LNCaP clone FGC (cell line): ENCODE results near the gene OBI1.

Experiments used
- DNase-seq: peaks from one replicate; pipeline ENCODE4 v3.0.0-alpha.2; 2011; ENCODE audit warnings: low read depth
- H3K4me3 ChIP-seq: 2 replicates; pipeline ENCODE4 v1.5.1; 2011; ENCODE audit warnings: mild to moderate bottlenecking, low read depth, low read length, control low read depth
- TF ChIP-seq, protein P1 (sequence below): IDR thresholded peaks from 2 replicates; pipeline ENCODE4 v1.5.1; 2012; ENCODE audit warnings: mild to moderate bottlenecking; ENCODE audit not compliant: control insufficient read depth, insufficient read depth; ENCODE audit errors: extremely low read depth

OBI1 gene

GRCh38 chr13:78596399-78596735 lies 62.6 kb downstream of the OBI1 start:
- TF ChIP-seq, protein P1, sequence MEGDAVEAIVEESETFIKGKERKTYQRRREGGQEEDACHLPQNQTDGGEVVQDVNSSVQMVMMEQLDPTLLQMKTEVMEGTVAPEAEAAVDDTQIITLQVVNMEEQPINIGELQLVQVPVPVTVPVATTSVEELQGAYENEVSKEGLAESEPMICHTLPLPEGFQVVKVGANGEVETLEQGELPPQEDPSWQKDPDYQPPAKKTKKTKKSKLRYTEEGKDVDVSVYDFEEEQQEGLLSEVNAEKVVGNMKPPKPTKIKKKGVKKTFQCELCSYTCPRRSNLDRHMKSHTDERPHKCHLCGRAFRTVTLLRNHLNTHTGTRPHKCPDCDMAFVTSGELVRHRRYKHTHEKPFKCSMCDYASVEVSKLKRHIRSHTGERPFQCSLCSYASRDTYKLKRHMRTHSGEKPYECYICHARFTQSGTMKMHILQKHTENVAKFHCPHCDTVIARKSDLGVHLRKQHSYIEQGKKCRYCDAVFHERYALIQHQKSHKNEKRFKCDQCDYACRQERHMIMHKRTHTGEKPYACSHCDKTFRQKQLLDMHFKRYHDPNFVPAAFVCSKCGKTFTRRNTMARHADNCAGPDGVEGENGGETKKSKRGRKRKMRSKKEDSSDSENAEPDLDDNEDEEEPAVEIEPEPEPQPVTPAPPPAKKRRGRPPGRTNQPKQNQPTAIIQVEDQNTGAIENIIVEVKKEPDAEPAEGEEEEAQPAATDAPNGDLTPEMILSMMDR: no peak
- no peak overlapping the region for H3K4me3 ChIP-seq
- DNase-seq: no peak

GRCh38 chr13:78595495-78596398 lies 63.2 kb downstream of the OBI1 start:
- TF ChIP-seq, protein P1: no peak
- DNase-seq: no peak
- H3K4me3 ChIP-seq: no peak overlapping the region

GRCh38 chr13:78594456-78594975 lies 64.4 kb downstream of the OBI1 start:
- TF ChIP-seq, protein P1: no peak
- DNase-seq: no peak
- H3K4me3 ChIP-seq: no peak overlapping the region

DNA sequence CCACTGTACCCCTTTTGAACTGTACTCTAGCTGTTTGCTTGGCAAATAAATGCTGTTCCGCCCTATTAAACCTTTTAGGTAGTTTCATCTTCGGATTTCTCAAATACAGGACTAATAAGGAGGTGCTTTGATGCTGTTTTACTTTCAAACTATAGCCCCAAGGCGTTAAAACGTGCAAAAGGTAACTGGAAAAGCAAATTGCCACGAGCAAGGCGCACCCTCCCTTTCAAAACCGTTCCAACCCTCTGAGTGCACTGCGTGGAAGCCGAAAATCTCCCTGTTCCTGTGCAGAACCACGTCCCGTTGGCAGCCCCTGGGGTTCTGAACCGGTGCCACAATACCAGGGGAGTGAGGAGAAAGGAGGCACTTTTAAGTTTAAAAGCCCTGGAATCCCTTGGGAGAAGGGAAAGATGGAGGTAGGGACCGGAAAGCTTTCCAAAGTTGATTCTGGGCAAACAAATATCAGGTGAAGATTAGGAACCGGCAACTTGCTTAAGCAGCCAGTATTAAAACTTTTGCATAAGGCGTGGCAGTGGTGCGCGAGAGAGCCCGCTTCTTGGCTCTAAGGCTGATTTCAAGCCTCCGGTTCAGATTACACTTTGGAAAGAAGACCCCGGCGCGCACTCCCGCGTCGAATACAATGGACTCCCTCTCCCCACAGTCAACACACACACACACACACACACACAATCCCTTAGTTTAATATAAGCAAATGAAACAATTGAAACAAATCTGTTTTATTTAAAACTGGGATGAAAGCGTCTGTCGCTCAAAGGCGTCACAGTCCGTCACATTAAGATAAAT lies 65.1 kb downstream of the OBI1 start:
- TF ChIP-seq, protein P1: no peak
- no peak for DNase-seq
- no peak overlapping the region for H3K4me3 ChIP-seq

DNA sequence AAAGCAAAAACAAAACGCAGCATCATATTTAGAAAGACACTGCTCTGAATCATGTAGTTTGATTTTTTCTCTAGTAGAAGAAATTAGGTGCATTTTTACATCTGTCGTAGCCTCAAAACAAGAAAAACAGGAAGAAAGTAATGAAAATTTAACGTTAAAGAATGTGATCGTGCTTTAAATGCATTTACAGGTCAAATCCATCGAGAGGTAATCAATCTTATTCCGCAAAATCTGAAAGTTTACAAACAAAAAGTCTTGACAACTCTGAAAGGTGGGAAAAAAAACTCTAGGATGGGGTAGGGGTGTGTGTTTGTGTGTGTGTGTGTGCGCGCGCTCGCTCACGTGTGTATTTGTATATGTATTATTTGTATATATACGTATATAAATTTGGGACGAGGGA lies 65.8 kb downstream of the OBI1 start:
- DNase-seq: no peak
- TF ChIP-seq, protein P1: no peak
- no peak overlapping the region for H3K4me3 ChIP-seq

- no peak for DNase-seq
- TF ChIP-seq, protein P1: no peak
Observed at GRCh38 chr13:78592584-78592983, 66.4 kb downstream of the OBI1 start.

More at GRCh38 chr13:78592584-78592983, 66.4 kb downstream of the OBI1 start:
- no peak overlapping the region for H3K4me3 ChIP-seq
